Measurements from ENCODE around the gene PLIN4.
"Not testable (repeated sequence)": the region's sequence is repeated elsewhere in the genome, so short reads cannot be mapped to it uniquely, and the experiment has no call there.

PLIN4 gene

DNA sequence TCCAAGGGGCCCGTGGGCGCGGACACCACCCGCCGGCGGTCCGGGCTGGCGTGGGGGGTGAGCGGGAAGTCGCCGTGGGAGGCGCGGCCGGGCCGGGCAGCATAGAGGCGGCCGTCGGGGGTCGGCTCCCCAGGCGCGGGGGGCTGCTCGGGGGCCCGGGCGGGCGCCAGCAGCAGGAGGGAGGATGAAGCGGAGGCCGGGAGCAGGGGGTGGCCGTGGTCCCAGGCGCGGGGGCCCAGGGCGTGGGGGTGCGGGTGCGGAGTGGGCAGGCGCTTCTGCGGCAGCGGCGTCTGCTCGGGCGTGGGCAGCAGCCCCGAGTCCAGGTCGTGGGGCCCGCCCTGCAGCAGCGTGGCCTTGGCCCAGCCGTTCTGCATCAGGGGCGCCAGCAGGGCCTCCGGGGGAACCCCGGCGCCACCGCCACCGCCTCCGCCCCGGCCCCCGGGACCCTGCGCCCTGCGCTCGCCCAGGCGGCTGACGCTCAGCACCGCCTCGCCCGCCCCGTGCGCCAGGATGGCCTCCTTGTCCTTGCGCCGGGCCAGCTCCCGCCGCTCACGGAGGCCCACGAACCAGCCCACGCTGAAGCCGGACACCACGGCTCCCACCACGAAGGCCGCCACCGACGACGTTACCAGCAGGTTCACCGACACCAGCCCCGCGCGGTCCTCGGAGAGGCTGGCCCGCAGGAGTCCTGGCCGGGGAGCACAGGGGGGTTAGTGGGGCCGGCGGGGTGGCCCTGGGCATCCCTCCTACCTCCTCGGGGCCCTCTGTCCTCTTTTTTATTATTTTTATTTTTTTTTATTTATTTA, 25.8 kb upstream of the PLIN4 start:
- no peak for DNase-seq

DNA sequence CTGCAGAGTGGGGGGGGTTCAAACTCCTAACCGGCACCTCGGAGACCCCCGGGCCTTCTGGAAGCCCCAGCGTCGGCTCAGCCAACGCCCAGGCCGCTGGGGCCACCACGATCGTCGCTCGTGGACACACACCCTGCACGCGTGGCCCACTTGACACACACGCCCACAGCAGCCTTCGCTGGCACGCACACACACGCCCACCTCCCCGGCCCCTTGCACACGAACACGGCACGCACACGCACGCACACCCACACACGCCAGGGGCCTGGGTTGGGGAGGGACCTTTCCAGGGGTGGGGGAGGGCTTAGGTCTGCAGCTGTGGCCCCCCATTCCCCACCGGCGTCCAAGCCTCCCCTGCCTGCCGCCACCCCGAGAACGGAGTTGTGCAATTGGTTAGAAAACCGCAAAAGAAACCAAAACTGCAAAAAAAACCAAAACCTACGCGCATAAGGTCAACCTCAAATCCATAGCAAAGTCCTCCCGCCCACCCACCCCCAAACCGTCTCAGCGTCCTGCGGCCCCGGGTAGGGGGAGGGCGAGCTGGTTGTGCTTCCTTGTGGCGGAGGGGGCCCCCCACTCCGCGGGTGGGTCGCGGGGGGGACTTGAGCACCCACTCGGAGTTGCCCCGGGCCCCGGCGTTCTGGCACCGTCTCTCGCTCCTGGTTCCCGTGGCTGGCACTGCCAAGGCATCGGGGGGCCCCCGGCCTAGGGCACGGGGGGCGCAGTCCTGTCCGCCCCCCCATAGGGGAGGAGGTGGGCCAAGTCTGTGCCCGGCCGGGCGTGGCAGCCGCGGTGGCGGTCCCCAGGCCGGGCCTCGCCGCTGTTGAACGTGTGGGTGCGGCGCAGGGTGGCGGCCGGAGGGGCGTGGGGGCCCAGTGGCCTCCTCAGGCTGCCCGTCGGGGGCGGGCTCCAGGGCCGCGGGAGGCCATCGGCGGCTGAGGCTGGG, 24.9 kb upstream of the PLIN4 start:
- no peak for DNase-seq

DNA sequence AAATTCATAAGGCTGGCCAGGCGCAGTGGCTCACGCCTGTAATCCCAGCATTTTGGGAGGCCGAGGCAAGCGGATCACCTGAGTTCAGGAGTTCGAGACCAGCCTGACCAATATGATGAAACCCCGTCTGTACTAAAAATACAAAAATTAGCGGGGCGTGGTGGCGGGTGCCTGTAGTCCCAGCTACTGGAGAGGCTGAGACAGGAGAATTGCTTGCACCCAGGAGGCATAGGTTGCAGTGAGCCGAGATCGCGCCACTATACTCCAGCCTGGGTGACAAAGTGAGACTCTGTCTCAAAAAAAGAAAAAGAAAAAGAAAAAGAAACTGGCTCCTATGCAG, 23.5 kb upstream of the PLIN4 start:
- not testable (repeated sequence) for DNase-seq

DNA sequence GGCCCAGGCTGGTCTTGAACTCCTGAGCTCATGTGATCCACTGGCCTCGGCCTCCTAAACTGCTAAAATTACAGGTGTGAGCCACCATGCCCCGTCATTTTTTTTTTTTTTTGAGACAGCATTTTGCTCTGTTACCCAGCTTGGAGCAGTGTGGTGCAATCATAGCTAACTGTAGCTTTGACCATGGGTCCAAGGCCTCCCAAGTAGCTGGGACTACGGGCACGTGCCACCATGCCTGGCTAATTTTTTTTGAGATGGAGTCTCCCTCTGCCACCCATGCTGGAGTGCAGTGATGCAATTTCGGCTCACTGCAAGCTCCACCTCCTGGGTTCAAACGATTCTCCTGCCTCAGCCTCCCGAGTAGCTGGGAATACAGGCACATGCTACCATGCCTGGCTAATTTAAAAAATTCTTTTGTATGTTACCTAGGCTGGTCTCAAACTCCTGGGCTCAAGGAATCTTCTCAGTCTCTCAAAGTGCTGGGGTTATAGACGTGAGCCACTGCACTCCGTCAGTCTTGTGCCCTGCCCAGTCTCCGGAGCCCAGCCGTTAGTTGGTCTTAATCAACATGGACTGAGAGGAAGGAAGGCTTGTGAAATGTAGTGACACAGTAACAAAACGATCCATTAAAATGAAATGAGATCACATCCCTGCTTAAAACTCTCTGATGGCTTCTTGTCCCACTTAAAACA, 23.0 kb upstream of the PLIN4 start:
- no peak for DNase-seq

DNA sequence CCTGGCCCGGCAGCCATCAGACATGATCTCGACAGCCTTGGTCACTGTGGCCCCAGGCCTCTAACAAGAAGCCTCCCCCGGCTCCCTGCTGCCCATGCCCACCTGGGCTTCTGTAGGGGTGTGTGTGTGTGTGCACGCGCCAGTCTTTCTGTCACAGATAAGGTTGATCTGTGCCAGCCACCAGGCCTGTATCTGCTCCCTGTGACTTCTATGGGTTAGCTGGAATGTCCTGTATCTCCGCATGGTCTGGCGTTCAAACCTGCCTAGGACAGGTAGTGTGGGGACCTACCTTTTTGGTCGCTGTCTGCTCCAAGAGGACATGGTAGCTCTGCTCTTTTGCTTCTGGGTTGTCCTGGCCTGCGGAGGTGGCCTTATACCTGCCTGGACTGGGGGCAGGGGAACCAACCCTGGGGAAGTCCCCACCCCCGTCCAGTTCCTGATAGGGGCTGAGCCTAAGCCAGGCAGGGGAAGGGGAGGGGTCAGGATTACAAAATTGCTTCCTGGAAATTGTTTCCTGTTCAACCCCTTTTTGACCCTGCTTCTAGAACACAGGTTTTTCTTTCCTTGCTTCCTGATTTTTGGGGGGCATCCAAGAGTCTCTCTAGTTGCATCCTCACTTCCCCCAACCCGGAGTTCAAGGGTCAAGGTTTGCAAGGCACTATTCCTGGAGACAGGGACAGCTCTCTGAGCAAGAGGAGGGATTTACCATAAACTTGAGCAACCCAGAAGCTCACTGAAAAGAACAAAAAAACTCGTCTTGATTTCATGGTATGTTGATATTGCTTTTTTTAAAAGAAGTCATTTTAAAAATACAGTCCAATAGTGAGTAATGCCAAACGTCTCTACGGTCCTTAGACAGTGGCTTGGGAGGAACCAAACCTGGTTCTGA, 21.7 kb upstream of the PLIN4 start, which contains the start of gene LRG1:
LRG1 (minus strand) TSS at position 344 of the 889 bp plus-strand sequence; CDS start at position 321, 23 bp downstream.
- no peak for DNase-seq

DNA sequence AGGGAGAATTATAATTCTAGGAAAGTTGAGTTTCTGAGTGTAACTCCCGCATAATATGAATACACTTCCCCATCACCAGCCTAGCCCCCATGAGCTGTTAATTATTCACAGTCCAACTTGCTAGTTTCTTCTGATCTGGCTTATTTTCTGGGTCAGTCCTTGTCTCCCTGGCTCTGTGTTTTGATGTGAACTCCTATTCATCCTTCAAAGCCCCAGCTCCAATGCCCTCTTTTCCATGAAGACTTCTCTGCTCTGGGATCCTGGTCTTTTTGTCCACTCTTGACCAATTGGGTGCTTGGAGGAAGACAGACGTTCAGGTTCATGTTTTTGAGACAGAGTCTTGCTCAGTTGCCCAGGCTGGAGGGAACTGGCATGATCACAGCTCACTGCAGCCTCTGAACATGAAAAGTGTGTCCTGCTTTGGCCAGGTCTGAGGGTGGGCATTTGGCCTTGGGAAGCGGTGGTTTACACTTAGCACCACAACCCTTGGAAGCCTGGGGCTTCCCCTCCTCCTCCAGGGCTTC, 20.9 kb upstream of the PLIN4 start:
- no peak for DNase-seq

DNA sequence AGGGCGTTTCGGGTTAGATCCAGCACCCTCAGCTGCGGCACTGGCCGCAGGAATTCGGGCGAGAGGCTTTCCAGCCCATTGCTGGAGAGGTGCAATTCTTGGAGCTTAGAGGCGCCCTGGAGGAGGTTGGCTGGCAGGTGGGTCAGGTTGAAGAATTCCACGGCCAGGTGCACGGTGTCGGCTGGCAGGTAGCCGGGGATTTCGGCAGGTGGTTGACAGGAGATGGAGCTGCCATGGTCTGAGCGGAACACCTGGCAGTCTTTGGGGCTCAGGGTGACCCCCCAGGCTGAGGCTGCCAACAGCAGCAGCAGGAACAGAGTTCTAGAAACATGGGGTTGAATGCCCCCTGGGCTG, 20.3 kb upstream of the PLIN4 start:
- DNase-seq: no peak

DNA sequence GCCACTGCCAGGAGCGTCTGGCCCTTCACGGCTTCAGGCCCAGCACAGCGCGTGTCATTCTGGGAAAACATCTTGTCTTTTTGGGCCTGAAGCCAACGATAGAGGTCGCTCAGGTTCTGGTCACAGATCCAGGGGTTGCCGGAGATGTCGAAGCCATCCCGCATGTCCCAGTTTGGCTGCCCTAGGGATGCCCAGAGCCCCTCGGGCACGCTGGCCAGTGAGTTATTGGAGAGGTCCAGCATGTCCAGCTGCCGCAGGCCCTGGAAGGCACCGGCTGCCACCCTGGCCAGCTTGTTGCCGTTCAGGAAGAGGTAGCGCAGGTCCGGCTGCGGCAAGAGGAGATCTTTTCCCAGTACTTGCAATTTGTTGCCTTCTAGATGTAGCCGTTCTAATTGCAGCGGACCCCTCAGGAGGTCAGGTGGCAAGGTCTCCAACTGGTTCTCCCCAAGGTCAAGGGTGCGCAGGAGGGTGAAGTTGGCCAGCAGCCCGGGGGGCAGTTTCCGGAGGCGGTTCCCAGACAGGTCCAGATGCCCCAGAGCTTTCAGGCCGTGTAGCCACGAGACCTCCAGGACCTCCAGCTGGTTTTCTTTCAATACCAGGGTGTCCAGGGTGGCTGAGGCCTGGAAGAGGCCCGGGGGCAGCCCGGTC, 19.8 kb upstream of the PLIN4 start:
- DNase-seq: no peak

DNA sequence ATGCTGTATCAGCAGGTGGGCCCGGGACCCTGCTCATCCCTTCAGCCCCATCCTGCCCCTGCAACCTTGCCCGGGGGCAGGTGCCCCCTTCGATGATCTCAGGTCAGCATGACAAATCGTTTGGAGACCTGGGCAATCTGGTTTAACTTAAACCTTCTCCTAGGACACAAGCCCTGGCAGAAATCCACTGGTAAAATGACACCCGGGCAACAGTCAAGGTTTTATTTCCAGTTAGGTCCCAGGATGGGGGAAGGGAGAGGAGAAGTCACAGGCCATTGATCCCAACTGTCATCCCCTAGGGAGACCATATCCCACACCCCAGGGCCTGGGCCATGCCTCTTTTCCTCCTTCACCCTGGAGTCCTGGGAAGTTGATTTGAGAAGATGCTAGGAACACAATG, 18.5 kb upstream of the PLIN4 start:
- no peak for DNase-seq

DNA sequence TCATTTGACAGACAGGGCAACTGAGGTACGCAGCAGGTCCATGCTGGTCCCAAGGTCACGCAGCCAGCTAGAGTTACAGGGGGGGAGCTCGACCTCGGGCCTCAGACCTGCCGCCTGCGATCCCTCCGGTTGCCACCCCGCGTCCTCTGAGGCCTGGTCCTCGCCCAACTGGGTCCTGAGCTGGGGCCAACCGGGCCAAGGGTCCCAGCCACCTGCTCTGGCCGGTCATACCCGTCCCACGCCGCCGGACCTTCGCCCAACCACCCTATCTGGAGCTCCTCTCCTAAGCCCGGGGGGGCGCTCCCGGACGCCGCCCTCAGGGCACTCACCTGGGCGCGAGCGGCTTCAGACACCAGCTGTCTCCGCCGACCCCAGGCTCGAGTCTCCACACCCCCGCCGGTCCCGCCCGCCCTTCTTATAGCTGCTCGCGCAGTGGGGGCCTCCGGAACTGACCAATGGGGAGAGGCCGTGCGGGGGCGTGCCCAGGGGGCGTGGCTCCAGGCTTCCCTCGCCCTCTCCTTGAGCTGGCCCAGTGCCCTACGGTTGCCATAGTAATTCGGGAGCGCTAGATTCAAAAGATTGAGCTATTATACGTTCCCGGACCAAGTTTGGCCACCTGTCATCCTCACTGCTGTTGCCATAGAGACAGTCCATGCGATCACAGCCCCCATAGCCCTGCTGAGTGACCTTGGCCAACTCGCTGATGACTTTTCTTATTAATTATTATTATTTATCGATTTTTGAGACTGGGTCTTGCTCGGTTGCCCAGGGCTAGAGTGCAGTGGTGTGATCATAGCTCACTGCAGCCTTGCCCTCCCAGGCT, 16.8 kb upstream of the PLIN4 start, which contains the start of gene PLIN5:
PLIN5 (minus strand) TSS at position 389 of the 823 bp plus-strand sequence. CDS start 1,150 bp downstream, outside the sequence.
- peak; percentile 75 for DNase-seq

DNA sequence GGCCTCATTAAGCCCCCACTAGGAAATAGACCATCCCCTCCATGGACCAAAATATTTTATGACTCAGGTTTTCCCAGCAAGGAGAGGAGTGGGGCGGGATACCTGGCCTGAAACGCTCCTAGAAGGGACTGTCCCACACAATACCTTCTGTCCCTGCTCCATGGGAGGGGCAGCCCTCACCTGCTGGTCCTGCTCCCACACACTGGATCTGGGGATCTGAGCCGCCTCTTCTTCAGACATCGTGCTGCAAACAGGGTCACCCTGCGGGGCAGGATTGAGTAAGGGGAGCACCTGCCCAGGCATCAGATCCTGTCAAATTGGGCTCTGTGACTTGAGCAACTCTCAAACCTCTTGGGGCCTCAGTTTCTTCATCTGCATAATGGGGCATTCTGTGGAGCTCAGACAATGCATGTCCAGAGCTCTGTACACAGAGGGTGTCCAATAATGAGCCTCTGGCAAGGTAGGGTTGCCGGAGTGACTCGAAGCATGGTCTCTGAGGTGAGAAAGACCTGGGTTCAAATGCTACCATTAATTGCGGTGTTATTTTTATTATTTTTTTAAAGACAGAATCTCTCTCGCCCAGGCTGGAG, 15.6 kb upstream of the PLIN4 start:
- DNase-seq: no peak

DNA sequence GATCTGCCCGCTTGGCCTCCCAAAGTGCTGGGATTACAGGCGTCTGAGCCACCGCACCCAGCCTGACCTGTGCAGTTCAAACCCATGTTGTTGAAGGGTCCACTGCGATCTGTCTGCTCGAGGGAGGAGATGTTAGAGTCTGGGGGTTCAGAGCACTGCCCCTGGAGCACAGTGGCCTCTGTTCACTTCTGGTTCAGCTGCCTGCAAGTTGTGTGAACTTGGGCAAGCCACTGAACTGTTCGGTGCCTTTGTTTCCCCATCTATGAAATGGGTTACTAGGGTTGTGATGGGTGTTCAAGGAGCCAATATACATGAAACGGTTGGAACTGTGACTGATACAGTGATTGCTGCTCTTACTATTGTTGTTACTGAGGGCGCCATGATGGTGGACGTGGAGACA, 15.0 kb upstream of the PLIN4 start:
- DNase-seq: no peak

DNA sequence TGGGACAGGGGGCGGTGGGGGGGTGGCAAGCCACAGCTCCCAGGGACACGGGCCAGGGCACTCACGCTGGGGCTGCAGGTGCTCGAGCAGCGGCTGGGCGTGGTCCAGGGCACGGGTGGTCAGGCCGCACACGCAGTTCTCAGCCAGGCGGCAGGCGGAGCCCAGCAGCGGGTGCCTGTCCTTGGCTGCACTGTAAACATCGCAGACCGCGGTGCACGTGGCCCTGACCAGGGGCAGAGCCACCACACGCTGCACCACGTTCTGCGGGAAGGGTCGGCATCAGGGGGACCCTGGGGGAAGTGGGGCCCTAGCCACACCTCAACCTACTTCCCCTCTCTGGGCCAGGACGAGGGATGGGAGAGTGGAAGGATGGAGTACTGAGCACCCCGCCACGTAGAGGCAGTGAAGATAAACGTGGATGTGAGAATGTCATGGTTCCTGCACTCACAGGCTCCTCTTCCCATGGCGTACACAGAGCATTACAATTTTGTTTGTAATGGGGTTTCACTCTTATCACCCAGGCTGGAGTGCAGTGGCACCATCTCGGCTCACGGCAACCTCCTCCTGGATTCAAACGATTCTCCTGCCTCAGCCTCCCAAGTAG, 13.4 kb upstream of the PLIN4 start:
- DNase-seq: no peak

DNA sequence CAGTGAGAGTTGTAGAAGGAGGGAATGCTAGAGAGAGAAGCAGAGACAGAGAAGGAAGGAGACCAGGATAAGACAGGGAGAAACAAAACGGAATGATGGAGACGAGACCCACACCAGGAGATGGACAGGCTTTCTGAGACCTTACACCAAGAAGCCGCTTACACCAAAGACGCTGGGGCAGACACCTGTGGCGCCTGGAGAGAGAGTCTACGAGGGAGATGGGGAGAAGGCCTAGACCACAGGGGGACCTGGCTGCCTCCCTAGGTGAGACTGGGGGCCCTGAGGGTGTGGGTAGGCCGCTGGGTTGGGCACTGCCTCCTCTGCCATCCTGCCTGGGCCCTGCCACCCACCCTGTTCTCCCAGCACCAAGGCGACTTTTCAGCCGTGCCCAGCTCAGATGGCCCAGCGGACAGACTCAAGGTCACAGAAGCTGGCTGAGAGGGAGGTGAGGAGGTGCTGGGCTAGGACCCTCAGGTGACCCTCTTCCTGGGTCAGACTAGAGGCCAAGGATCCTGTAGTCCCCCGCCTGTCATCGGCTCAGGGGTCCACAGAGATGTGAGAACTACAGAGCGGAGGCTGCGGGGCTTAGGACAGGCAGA, 11.7 kb upstream of the PLIN4 start:
- DNase-seq: no peak

DNA sequence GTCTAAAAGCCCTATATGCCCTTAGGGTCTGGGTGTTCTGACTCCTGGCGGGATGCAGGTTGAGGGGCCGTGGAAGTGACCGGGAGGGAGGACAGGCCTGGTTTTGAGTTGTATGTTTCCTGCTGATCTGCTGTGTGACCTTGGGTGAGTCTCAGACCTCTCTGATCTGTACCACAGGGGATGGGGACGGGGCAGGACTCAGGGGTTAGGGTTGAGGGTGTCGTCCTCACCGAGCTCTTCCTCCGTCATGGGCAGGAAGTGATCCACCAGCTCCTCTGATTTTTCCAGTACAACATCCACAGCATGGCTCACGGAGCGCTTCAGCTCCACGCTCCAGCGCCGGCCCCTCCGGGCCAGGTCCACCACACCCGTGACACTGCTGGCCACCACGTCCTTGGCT, 10.6 kb upstream of the PLIN4 start:
- no peak for DNase-seq

DNA sequence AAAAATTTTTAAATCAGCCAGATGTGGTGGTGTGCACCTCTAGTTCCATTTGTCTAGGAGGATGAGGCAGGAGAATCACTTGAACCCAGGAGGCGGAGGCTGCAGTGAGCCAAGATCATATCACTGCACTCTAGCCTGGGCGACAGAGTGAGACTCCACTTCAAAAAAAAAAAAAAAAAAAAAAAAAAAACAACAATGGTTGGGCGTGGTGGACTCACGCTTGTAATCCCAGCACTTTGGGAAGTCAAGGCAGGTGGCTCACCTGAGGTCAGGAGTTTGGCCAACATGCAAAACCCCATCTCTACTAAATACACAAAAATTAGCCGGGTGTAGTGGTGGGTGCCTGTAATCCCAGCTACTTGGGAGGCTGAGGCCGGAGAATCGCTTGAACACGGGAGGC, 9.1 kb upstream of the PLIN4 start:
- not testable (repeated sequence) for DNase-seq

DNA sequence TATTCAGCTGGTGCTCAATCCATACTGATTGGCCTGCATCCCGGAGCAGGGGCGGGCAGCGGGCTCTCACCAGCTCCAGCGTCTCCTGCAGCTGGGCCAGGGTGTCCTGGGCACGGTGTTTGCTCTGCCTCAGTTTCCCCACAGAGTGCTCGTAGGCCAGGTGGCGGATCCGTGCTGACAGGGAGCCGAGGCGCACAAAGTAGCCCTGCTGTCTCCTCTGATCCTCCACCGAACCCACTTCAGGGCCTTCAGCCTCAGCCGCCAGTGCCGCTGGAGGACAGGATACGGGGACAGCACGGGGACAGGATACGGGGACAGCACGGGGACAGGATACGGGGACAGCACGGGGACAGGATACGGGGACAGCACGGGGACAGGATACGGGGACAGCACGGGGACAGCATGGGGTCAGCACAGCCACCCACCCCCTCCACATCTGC, 7.3 kb upstream of the PLIN4 start:
- DNase-seq: no peak

DNA sequence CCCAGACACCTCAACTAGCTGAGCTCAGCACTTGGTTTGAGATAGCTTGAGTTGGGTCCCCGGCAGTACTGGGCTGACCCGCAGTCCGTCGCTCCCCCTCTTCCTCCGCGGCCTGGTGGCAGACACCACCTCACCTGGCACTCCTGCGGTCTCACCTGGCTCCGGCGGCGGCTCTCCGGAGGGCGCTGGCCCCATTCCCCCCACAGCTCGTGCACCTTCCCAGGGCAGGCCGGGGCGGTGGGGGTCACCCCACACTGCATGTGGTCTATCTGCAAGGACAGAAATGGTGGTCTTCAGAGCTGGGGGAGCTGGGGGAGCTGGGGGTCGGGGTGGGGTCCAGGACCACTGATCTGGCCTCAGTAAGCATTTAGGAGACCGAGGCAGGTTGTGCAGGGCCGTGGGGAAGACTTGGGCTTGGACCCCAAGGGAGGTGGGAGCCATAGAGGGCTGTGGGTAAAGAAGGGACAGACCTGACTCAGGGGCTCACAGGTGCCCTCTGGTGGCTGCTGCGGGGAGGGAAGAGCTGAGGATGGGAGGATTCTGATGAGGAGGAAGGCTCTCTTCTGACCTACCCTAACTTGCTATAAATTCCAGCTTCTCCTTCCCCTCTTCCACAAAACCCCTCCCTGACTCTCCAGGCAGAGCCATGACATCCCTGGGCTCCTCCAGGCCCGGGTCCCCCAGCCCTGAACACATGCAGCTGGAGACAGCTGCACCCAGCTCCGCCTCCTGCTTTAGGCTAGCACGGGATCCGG, 6.7 kb upstream of the PLIN4 start:
- peak; percentile 82 for DNase-seq
